Activated CD4-positive, alpha-beta T cell treated with anti-CD3 and anti-CD28 coated beads, Interleukin-2, amount 10 ng/mL, durations not matched to agents 24 days and 14 days (primary cell): Measurements from ENCODE around the gene CNIH1. TPM values are rescaled to one million over a fixed set of nuclear protein-coding genes. Genes with fewer than 3 reads are reported as not detected.
"Not testable (repeated sequence)": the region's sequence is repeated elsewhere in the genome, so short reads cannot be mapped to it uniquely, and the experiment has no call there.

ENCODE experiments used
- DNase-seq: peaks from one replicate; pipeline ENCODE4 v3.0.0; 2022
- H3K27ac Mint-ChIP-seq: one replicate; pipeline ENCODE4 v1.8.0; 2022; ENCODE audit warnings: mild to moderate bottlenecking, mixed read lengths
- H3K27me3 Mint-ChIP-seq: one replicate; pipeline ENCODE4 v1.8.0; 2022; ENCODE audit warnings: mixed read lengths
- H3K36me3 Mint-ChIP-seq: one replicate; pipeline ENCODE4 v1.8.0; 2022; ENCODE audit warnings: low read depth, mild to moderate bottlenecking, mixed read lengths
- H3K4me1 Mint-ChIP-seq: one replicate; pipeline ENCODE4 v1.8.0; 2021; ENCODE audit warnings: mixed read lengths
- H3K4me3 Mint-ChIP-seq: one replicate; pipeline ENCODE4 v1.8.0; 2022; ENCODE audit warnings: mild to moderate bottlenecking, moderate library complexity, mixed read lengths
- H3K9me3 Mint-ChIP-seq: one replicate; pipeline ENCODE4 v1.8.0; 2021; ENCODE audit warnings: mixed read lengths
- intact Hi-C: fragments of 100-400 bp; cut with micrococcal nuclease; formaldehyde crosslinking; loops from one replicate; pipeline ENCODE4 v1.15.1; 2023
- total RNA-seq: library from RNA; stranded (reverse); gene quantifications from 2 replicates; pipeline ENCODE4 v1.2.3, GENCODE V29; 2022

CNIH1 gene
- total RNA-seq, 1 donor from 2014 or later, result 113 TPM

GRCh38 chr14:54438703-54439102 is 2.5 kb downstream of the CNIH1 start:
- Mint-ChIP-seq H3K27me3 (no peaks in the 10 kb centered on the region), H3K9me3 (no peaks in the 10 kb centered on the region), H3K4me3 (peak overlapping the region; percentile 43), H3K36me3 (peaks cover 48% of the 10 kb centered on the region), H3K4me1 (peaks cover 59% of the 10 kb centered on the region), H3K27ac (peak overlapping the region; percentile 30)
- DNase-seq, result no peak
- intact Hi-C loops, result loop anchor here (5.0 kb wide), 1 partner anchor 464 kb away; the partner anchor contains the start of gene GCH1

- DNase-seq, H3K27me3 Mint-ChIP-seq, H3K4me3 Mint-ChIP-seq, H3K9me3 Mint-ChIP-seq, H3K27ac Mint-ChIP-seq: not testable (repeated sequence)
- H3K36me3 Mint-ChIP-seq, result peaks cover 53% of the 10 kb centered on the region
- H3K4me1 Mint-ChIP-seq, result peaks cover 64% of the 10 kb centered on the region
- intact Hi-C loops, result loop anchor here (5.0 kb wide), 1 partner anchor 464 kb away; the partner anchor contains the start of gene GCH1
These were observed 3.2 kb downstream of the CNIH1 start for GRCh38 chr14:54437954-54438353.

- H3K9me3 Mint-ChIP-seq, result no peaks in the 10 kb centered on the region
- H3K4me1 Mint-ChIP-seq, result peaks cover 62% of the 10 kb centered on the region
- H3K27ac Mint-ChIP-seq, result peak overlapping the region; percentile 89
- H3K27me3 Mint-ChIP-seq, result no peaks in the 10 kb centered on the region
- peak overlapping the region; percentile 74 for H3K4me3 Mint-ChIP-seq
- H3K36me3 Mint-ChIP-seq, result peaks cover 71% of the 10 kb centered on the region
- intact Hi-C loops, result loop anchor here (1.0 to 5.0 kb wide), 4 partner anchors 38 to 467 kb away; partner anchors contain the start of genes CDKN3, CGRRF1, GCH1 and SAMD4A
- no peak for DNase-seq
These were observed 5.6 kb downstream of the CNIH1 start for GRCh38 chr14:54435500-54435981.

- peak overlapping the region; percentile 3 for H3K27ac Mint-ChIP-seq
- H3K4me1 Mint-ChIP-seq, result peaks cover 25% of the 10 kb centered on the region
- H3K27me3 Mint-ChIP-seq, result no peaks in the 10 kb centered on the region
- H3K4me3 Mint-ChIP-seq, result no peak overlapping the region
- DNase-seq, result no peak
- intact Hi-C loops, result loop anchor here (1.0 kb wide), 1 partner anchor 13 kb away; the partner anchor contains the start of gene CNIH1
- H3K9me3 Mint-ChIP-seq, result no peaks in the 10 kb centered on the region
- H3K36me3 Mint-ChIP-seq, result peaks cover 66% of the 10 kb centered on the region
These were observed 12.6 kb downstream of the CNIH1 start for GRCh38 chr14:54428527-54428926.

- H3K27me3 Mint-ChIP-seq, result no peaks in the 10 kb centered on the region
- no peaks in the 10 kb centered on the region for H3K9me3 Mint-ChIP-seq
- H3K4me3 Mint-ChIP-seq, result no peak overlapping the region
- peaks cover 20% of the 10 kb centered on the region for H3K4me1 Mint-ChIP-seq
- intact Hi-C loops, result loop anchor here (1.0 kb wide), 1 partner anchor 13 kb away; the partner anchor contains the start of gene CNIH1
- peak overlapping the region; percentile 3 for H3K27ac Mint-ChIP-seq
- H3K36me3 Mint-ChIP-seq, result peaks cover 61% of the 10 kb centered on the region
- DNase-seq, result no peak
These were observed 13.3 kb downstream of the CNIH1 start for GRCh38 chr14:54427871-54428270.

- no peak for DNase-seq
- Mint-ChIP-seq H3K27me3 (no peaks in the 10 kb centered on the region), H3K4me3 (no peak overlapping the region), H3K36me3 (peaks cover 48% of the 10 kb centered on the region), H3K9me3 (no peaks in the 10 kb centered on the region), H3K4me1 (peaks cover 14% of the 10 kb centered on the region), H3K27ac (peak overlapping the region; percentile 9)
- intact Hi-C loops, result no loop called here
These were observed 15.5 kb downstream of the CNIH1 start for GRCh38 chr14:54425537-54426274.

- no peaks in the 10 kb centered on the region for H3K27me3 Mint-ChIP-seq
- H3K4me1 Mint-ChIP-seq, result peaks cover 15% of the 10 kb centered on the region
- H3K4me3 Mint-ChIP-seq, result no peak overlapping the region
- no peaks in the 10 kb centered on the region for H3K9me3 Mint-ChIP-seq
- peaks cover 45% of the 10 kb centered on the region for H3K36me3 Mint-ChIP-seq
- H3K27ac Mint-ChIP-seq, result no peak overlapping the region
- intact Hi-C loops, result no loop called here
- DNase-seq, result no peak
These were observed 16.1 kb downstream of the CNIH1 start for GRCh38 chr14:54425068-54425467.

GRCh38 chr14:54424479-54424901 is 16.7 kb downstream of the CNIH1 start:
- Mint-ChIP-seq H3K9me3 (no peaks in the 10 kb centered on the region), H3K4me1 (peaks cover 15% of the 10 kb centered on the region), H3K27ac (no peak overlapping the region), H3K27me3 (no peaks in the 10 kb centered on the region), H3K4me3 (no peak overlapping the region), H3K36me3 (peaks cover 42% of the 10 kb centered on the region)
- no peak for DNase-seq
- intact Hi-C loops, result no loop called here

GRCh38 chr14:54423991-54424390 is 17.2 kb downstream of the CNIH1 start:
- no peak overlapping the region for H3K27ac Mint-ChIP-seq
- intact Hi-C loops, result no loop called here
- H3K9me3 Mint-ChIP-seq, result no peaks in the 10 kb centered on the region
- H3K4me1 Mint-ChIP-seq, result peaks cover 13% of the 10 kb centered on the region
- no peak overlapping the region for H3K4me3 Mint-ChIP-seq
- DNase-seq, result no peak
- H3K27me3 Mint-ChIP-seq, result no peaks in the 10 kb centered on the region
- H3K36me3 Mint-ChIP-seq, result peaks cover 39% of the 10 kb centered on the region

- Mint-ChIP-seq H3K4me1 (peaks cover 9% of the 10 kb centered on the region), H3K9me3 (no peaks in the 10 kb centered on the region), H3K4me3 (no peak overlapping the region), H3K27me3 (no peaks in the 10 kb centered on the region), H3K27ac (no peak overlapping the region), H3K36me3 (peaks cover 27% of the 10 kb centered on the region)
- DNase-seq, result no peak
- intact Hi-C loops, result loop anchor here (2.0 kb wide), 1 partner anchor 22 kb away; no protein-coding TSS in a partner anchor
These were observed 20.6 kb downstream of the CNIH1 start for GRCh38 chr14:54420478-54421142.

- Mint-ChIP-seq H3K36me3 (peaks cover 39% of the 10 kb centered on the region), H3K9me3 (peaks cover under 1% of the 10 kb centered on the region), H3K4me1 (peaks cover 1% of the 10 kb centered on the region), H3K4me3 (no peak overlapping the region), H3K27ac (no peak overlapping the region), H3K27me3 (no peaks in the 10 kb centered on the region)
- intact Hi-C loops, result no loop called here
- no peak for DNase-seq
These were observed 29.8 kb downstream of the CNIH1 start for GRCh38 chr14:54411371-54411770.

GRCh38 chr14:54410215-54410614 is 31.0 kb downstream of the CNIH1 start:
- intact Hi-C loops, result no loop called here
- Mint-ChIP-seq H3K27me3 (no peaks in the 10 kb centered on the region), H3K4me3 (no peak overlapping the region), H3K27ac (no peak overlapping the region), H3K36me3 (peaks cover 46% of the 10 kb centered on the region), H3K9me3 (peaks cover 3% of the 10 kb centered on the region), H3K4me1 (peaks cover 8% of the 10 kb centered on the region)
- no peak for DNase-seq

- H3K4me3 Mint-ChIP-seq, H3K27ac Mint-ChIP-seq, H3K27me3 Mint-ChIP-seq, DNase-seq, H3K9me3 Mint-ChIP-seq, intact Hi-C loops: not testable (repeated sequence)
- H3K4me1 Mint-ChIP-seq, result peaks cover 28% of the 10 kb centered on the region
- H3K36me3 Mint-ChIP-seq, result peaks cover 59% of the 10 kb centered on the region
These were observed 37.7 kb downstream of the CNIH1 start for GRCh38 chr14:54403401-54404005.
